IPS-15b (cell line): Measurements from ENCODE around the gene PTX4.

Experiments used
- H3K27me3 ChIP-seq: one replicate; pipeline ENCODE4 v1.6.1; 2013; ENCODE audit warnings: low read length; ENCODE audit not compliant: control insufficient read depth, insufficient read depth
- H3K36me3 ChIP-seq: one replicate; pipeline ENCODE4 v1.6.1; 2013; ENCODE audit warnings: low read length; ENCODE audit not compliant: control insufficient read depth, insufficient read depth
- H3K4me1 ChIP-seq: one replicate; pipeline ENCODE4 v1.6.1; 2013; ENCODE audit warnings: mild to moderate bottlenecking, low read length; ENCODE audit not compliant: control insufficient read depth, insufficient read depth
- H3K4me3 ChIP-seq: one replicate; pipeline ENCODE4 v1.5.1; 2013; ENCODE audit warnings: low read depth, low read length
- H3K9ac ChIP-seq: one replicate; pipeline ENCODE4 v1.6.1; 2013; ENCODE audit warnings: low read depth, mild to moderate bottlenecking, low read length
- H3K9me3 ChIP-seq: one replicate; pipeline ENCODE4 v1.6.1; 2013; ENCODE audit warnings: mild to moderate bottlenecking, low read length; ENCODE audit not compliant: control insufficient read depth, insufficient read depth

Gene PTX4

GRCh38 chr16:1488619-1489018, at the start of gene PTX4:
Gene PTX4, minus strand, starts transcription at chr16:1488944. Its CDS starts 35 bp downstream, at chr16:1488909.
- Histone ChIP-seq H3K4me1 (peaks cover 4% of the 10 kb centered on the region), H3K36me3 (no peaks in the 10 kb centered on the region), H3K9me3 (no peaks in the 10 kb centered on the region), H3K27me3 (peaks cover 2% of the 10 kb centered on the region), H3K4me3 (no peak within 1 kb of the TSS), H3K9ac (no peak within 1 kb of the TSS)

- Histone ChIP-seq H3K9me3 (no peaks in the 10 kb centered on the region), H3K4me1 (no peaks in the 10 kb centered on the region), H3K27me3 (no peaks in the 10 kb centered on the region), H3K9ac (no peak overlapping the region), H3K36me3 (peaks cover 10% of the 10 kb centered on the region), H3K4me3 (no peak overlapping the region)
These were observed 49.1 kb upstream of the PTX4 start for GRCh38 chr16:1537763-1538289.

- no peaks in the 10 kb centered on the region for H3K27me3 ChIP-seq
These were observed 48.4 kb upstream of the PTX4 start for GRCh38 chr16:1537138-1537577.

GRCh38 chr16:1536601-1537000, 47.9 kb upstream of the PTX4 start:
- H3K27me3 ChIP-seq, result no peaks in the 10 kb centered on the region
- no peaks in the 10 kb centered on the region for H3K4me1 ChIP-seq
- H3K4me3 ChIP-seq, result no peak overlapping the region
- H3K36me3 ChIP-seq, result peaks cover 7% of the 10 kb centered on the region
- no peaks in the 10 kb centered on the region for H3K9me3 ChIP-seq
- no peak overlapping the region for H3K9ac ChIP-seq

More at GRCh38 chr16:1537138-1537577, 48.4 kb upstream of the PTX4 start:
- H3K4me3 ChIP-seq, result no peak overlapping the region
- H3K9me3 ChIP-seq, result no peaks in the 10 kb centered on the region
- H3K9ac ChIP-seq, result no peak overlapping the region
- no peaks in the 10 kb centered on the region for H3K4me1 ChIP-seq
- H3K36me3 ChIP-seq, result peaks cover 7% of the 10 kb centered on the region

- Histone ChIP-seq H3K4me3 (no peak overlapping the region), H3K9ac (no peak overlapping the region), H3K4me1 (no peaks in the 10 kb centered on the region)
These were observed 46.9 kb upstream of the PTX4 start for GRCh38 chr16:1535391-1536291.

DNA sequence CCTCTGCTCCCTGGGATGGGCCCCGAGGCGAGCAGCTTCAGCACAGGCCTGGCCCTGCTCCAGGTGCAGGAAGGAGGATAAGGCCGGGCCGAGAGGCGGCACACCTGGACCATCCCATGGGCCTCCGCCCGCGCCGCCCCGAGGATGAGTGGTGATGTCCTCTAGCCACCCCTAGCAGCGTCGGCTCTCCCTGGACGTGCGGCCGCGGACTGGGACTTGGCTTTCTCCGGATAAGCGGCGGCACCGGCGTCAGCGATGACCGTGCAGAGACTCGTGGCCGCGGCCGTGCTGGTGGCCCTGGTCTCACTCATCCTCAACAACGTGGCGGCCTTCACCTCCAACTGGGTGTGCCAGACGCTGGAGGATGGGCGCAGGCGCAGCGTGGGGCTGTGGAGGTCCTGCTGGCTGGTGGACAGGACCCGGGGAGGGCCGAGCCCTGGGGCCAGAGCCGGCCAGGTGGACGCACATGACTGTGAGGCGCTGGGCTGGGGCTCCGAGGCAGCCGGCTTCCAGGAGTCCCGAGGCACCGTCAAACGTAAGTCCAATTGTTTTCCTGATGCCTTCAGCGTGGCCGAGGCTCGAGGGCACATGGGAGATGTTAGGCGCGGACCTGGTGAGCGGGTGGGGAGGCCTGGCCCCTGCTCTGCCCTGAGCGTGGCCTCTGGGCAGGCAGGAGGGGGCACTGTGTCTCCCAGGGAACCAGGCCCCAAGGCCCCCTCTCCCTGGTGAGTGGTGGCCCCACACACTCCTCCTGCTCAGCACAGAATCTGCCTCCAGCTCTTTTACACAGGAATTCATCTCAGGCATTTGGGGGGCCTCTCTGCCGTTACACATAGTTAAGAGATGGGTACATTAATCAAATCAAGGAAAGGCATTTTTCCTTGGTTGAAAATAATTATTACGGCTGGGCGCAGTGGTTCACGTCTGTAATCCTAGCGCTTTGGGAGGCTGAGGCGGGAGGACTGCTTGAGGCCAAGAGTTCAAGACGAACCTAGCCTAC, 45.6 kb upstream of the PTX4 start:
- peaks cover 7% of the 10 kb centered on the region for H3K36me3 ChIP-seq
- H3K27me3 ChIP-seq, result no peaks in the 10 kb centered on the region
- H3K4me3 ChIP-seq, result no peak overlapping the region
- no peaks in the 10 kb centered on the region for H3K9me3 ChIP-seq
- H3K4me1 ChIP-seq, result no peaks in the 10 kb centered on the region
- H3K9ac ChIP-seq, result no peak overlapping the region

More at GRCh38 chr16:1535391-1536291, 46.9 kb upstream of the PTX4 start:
- no peaks in the 10 kb centered on the region for H3K9me3 ChIP-seq
- H3K27me3 ChIP-seq, result no peaks in the 10 kb centered on the region
- H3K36me3 ChIP-seq, result peaks cover 7% of the 10 kb centered on the region

GRCh38 chr16:1533443-1533951, 44.8 kb upstream of the PTX4 start, which contains the start of gene TMEM204:
Gene TMEM204, plus strand, starts transcription at chr16:1533666. Its CDS starts 610 bp downstream, at chr16:1534276.
- Histone ChIP-seq H3K36me3 (peaks cover 7% of the 10 kb centered on the region), H3K4me3 (no peak within 1 kb of the TSS), H3K4me1 (no peaks in the 10 kb centered on the region), H3K9ac (no peak within 1 kb of the TSS), H3K9me3 (no peaks in the 10 kb centered on the region), H3K27me3 (no peaks in the 10 kb centered on the region)

- H3K9me3 ChIP-seq, result no peaks in the 10 kb centered on the region
- H3K4me3 ChIP-seq, result no peak overlapping the region
- H3K27me3 ChIP-seq, result no peaks in the 10 kb centered on the region
- H3K9ac ChIP-seq, result no peak overlapping the region
- peaks cover 5% of the 10 kb centered on the region for H3K36me3 ChIP-seq
- H3K4me1 ChIP-seq, result no peaks in the 10 kb centered on the region
These were observed 44.0 kb upstream of the PTX4 start for GRCh38 chr16:1532771-1533170.

GRCh38 chr16:1532081-1532760, 43.5 kb upstream of the PTX4 start:
- no peak overlapping the region for H3K9ac ChIP-seq
- H3K4me1 ChIP-seq, result no peaks in the 10 kb centered on the region
- peaks cover 5% of the 10 kb centered on the region for H3K36me3 ChIP-seq
- H3K4me3 ChIP-seq, result no peak overlapping the region
- no peaks in the 10 kb centered on the region for H3K27me3 ChIP-seq
- H3K9me3 ChIP-seq, result no peaks in the 10 kb centered on the region

GRCh38 chr16:1531638-1531910, 42.8 kb upstream of the PTX4 start:
- Histone ChIP-seq H3K9ac (no peak overlapping the region), H3K36me3 (peaks cover under 1% of the 10 kb centered on the region), H3K9me3 (no peaks in the 10 kb centered on the region), H3K27me3 (no peaks in the 10 kb centered on the region), H3K4me3 (no peak overlapping the region), H3K4me1 (no peaks in the 10 kb centered on the region)
